Esophagus muscularis mucosa (tissue), 4 donors: ENCODE measurements around the gene IKZF3. TPM values are rescaled to one million over a fixed set of nuclear protein-coding genes. Genes with fewer than 3 reads are reported as not detected.

Source experiments
- DNase-seq: peaks from one replicate; pipeline ENCODE4 v3.0.0-alpha.2; 2017; ENCODE audit errors: extremely low spot score
- H3K27ac ChIP-seq, 4 donors: fragments of 200-600 bp; sonication (generic); replicated peaks in 1 of 4; 1 replicate in 3 of 4; 2 replicates in 1 of 4; pipeline ENCODE4 v1.5.1; 2016 to 2019; ENCODE audit warnings: mild to moderate bottlenecking in 1 of 4
- H3K27me3 ChIP-seq, 4 donors: fragments of 200-600 bp; sonication (generic); one replicate each; pipeline versions ENCODE4 v1.5.1 to v1.6.0; 2016 to 2019
- H3K36me3 ChIP-seq, 4 donors: fragments of 200-600 bp; sonication (generic); one replicate each; pipeline ENCODE4 v1.5.1; 2016 to 2019
- H3K4me1 ChIP-seq, 4 donors: fragments of 200-600 bp; sonication (generic); one replicate each; pipeline ENCODE4 v1.5.1; 2016 to 2019
- H3K4me3 ChIP-seq, 4 donors: fragments of 200-600 bp; sonication (generic); 1 replicate in 2 of 4; 2 replicates in 2 of 4; pipeline ENCODE4 v1.5.1; 2016 to 2019; ENCODE audit warnings: mild to moderate bottlenecking in 4 of 4, moderate library complexity in 1 of 4
- H3K9me3 ChIP-seq, 4 donors: fragments of 200-600 bp; sonication (generic); 1 replicate in 3 of 4; 2 replicates in 1 of 4; pipeline ENCODE4 v1.5.1; 2016 to 2019
- EP300 ChIP-seq: sonication (generic); formaldehyde crosslinking; IDR thresholded peaks from one replicate; pipeline ENCODE4 v1.6.1; 2017; ENCODE audit warnings: antibody characterized with exemption
- POLR2A ChIP-seq: fragments of 450-650 bp; IDR thresholded peaks from one replicate; pipeline ENCODE4 v1.6.1; 2017; ENCODE audit warnings: antibody characterized with exemption, moderate library complexity, mild to moderate bottlenecking, low read depth
- POLR2AphosphoS5 ChIP-seq, 2 donors: sonication (generic); formaldehyde crosslinking; IDR thresholded peaks; one replicate each; pipeline ENCODE4 v1.6.1; 2017; ENCODE audit warnings: antibody characterized with exemption in 2 of 2
- WGBS: methylation state at CpG from one replicate; pipeline ENCODE4 v1.1.5; 2018; 5-methylcytosine and 5-hydroxymethylcytosine counted together
- intact Hi-C: fragments of 100-400 bp; cut with DNase I; formaldehyde crosslinking; loops from one replicate; pipeline ENCODE4 v1.15.1; 2023
- total RNA-seq, 4 donors: library from RNA; depleted of rRNA; stranded (reverse); fragments of >200 nt; gene quantifications; one replicate each; pipeline versions ENCODE4 v1.1.0 to v1.2.1, GENCODE V29; 2016
- TF ChIP-seq, protein P1 (sequence below), 3 experiments: fragments of 200-600 bp in 2 of 3; fragments of 450-650 bp in 1 of 3; sonication (generic) in 2 of 3; IDR thresholded peaks; one replicate each; pipeline ENCODE4 v1.5.1; 2017 to 2019; ENCODE audit warnings: antibody characterized with exemption in 3 of 3, mild to moderate bottlenecking in 2 of 3, moderate library complexity in 1 of 3

IKZF3 gene
- total RNA-seq, 4 donors from 2014 or later, result 0.83 to 3.8 (median 1.3) TPM

DNA sequence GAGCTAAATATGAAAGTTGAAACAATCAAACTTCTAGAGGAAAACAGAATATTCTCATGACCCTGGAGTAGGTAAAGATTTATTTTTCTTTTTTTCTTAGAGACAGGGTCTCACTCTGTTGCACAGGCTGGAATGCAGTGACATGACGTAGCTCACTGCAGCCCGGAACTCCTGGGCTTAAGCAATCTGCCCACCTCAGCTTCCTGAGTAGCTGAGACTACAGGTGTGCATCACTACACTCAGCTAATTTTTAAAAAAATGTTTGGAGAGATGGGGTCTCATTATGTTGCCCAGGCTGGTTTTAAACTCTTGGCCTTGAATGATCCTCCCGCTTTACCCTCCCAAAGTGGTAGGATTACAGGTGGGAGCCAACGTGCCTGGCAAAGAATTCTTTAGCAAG, 15.5 kb downstream of the IKZF3 start:
- Histone ChIP-seq H3K27ac (no peak overlapping the region), H3K9me3 (no peaks in the 10 kb centered on the region), H3K4me1 (no peaks in the 10 kb centered on the region), H3K4me3 (no peak overlapping the region), H3K27me3 (peaks cover 0 to 69% (median 0%) of the 10 kb centered on the region in 4 donors), H3K36me3 (no peaks in the 10 kb centered on the region)
- intact Hi-C loops, result no loop called here
- 47% methylated on average over 4 of the region's 4 CpGs for WGBS
- DNase-seq, result no peak
- no peak for TF ChIP-seq POLR2AphosphoS5 (IDR thresholded peaks at IDR 0.05)
- no peak for TF ChIP-seq EP300
- TF ChIP-seq, protein P1, sequence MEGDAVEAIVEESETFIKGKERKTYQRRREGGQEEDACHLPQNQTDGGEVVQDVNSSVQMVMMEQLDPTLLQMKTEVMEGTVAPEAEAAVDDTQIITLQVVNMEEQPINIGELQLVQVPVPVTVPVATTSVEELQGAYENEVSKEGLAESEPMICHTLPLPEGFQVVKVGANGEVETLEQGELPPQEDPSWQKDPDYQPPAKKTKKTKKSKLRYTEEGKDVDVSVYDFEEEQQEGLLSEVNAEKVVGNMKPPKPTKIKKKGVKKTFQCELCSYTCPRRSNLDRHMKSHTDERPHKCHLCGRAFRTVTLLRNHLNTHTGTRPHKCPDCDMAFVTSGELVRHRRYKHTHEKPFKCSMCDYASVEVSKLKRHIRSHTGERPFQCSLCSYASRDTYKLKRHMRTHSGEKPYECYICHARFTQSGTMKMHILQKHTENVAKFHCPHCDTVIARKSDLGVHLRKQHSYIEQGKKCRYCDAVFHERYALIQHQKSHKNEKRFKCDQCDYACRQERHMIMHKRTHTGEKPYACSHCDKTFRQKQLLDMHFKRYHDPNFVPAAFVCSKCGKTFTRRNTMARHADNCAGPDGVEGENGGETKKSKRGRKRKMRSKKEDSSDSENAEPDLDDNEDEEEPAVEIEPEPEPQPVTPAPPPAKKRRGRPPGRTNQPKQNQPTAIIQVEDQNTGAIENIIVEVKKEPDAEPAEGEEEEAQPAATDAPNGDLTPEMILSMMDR (IDR thresholded peaks at IDR 0.05), result no peak
- TF ChIP-seq POLR2A, result no peak

DNA sequence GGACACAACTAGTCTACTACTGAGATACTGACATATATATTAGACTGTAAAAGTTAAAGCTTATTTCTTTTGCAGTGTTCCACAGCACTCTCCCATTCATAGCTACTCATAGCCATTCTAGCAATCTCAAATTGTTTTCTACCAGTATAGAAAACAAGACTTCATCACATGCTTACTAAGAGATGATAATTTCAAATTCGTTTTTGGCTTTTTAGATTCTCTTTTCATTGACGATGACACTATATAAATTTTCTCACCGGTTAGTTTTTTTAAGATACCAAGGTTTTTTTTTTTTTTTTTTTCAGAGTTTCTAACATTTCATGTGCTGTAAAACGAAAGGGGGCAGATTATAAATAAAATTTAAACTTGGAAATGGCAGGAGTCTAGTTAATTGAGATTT, 17.9 kb downstream of the IKZF3 start:
- Histone ChIP-seq H3K4me3 (no peak overlapping the region), H3K27me3 (peaks cover 0 to 76% (median 0%) of the 10 kb centered on the region in 4 donors), H3K27ac (no peak overlapping the region), H3K4me1 (no peaks in the 10 kb centered on the region), H3K9me3 (no peaks in the 10 kb centered on the region), H3K36me3 (no peaks in the 10 kb centered on the region)
- intact Hi-C loops, result no loop called here
- TF ChIP-seq POLR2AphosphoS5 (IDR thresholded peaks at IDR 0.05) (no peak), EP300 (no peak), POLR2A (no peak)
- TF ChIP-seq, protein P1 (IDR thresholded peaks at IDR 0.05), result no peak
- 70% methylated on average over 4 of the region's 4 CpGs for WGBS
- no peak for DNase-seq

DNA sequence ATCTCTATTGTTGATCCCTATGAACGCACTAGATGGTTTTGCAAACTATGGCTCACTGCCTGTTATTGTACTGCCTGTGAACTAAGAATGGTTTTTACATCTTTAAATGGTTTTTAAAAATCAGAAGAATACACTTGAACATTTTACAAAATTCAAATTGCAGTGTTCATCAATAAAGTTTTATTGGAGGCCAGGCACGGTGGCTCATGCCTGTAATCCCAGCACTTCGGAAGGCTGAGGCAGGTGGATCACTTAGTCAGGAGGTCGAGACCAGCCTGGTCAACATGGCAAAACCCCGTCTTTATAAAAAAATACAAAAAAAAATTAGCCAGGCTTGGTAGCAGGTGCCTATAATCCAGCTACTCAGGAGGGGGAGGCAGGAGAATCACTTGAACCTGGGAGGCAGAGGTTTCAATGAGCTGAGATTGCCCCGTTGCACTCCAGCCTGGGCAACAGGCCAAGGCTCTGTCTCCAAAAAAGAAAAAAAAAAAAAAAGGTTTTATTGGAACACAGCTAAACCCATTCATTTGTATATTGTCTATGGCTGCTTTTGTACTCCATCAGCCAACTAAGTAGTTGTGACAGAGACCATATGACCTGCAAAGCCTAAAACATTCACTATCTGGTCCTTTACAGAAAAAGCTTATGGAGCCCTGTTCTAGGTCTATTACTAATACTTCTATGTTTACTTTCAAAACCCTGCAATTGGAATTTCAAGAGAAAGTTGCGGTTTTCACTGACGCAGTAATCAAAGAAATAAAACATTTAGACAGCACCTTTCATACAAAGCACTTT, 18.9 kb downstream of the IKZF3 start:
- 67% methylated on average over 8 of the region's 8 CpGs for WGBS
- Histone ChIP-seq H3K36me3 (no peaks in the 10 kb centered on the region), H3K27me3 (peaks cover 0 to 83% (median 0%) of the 10 kb centered on the region in 4 donors), H3K27ac (no peak overlapping the region), H3K9me3 (no peaks in the 10 kb centered on the region), H3K4me3 (no peak overlapping the region), H3K4me1 (no peaks in the 10 kb centered on the region)
- TF ChIP-seq POLR2AphosphoS5 (IDR thresholded peaks at IDR 0.05) (no peak), POLR2A (no peak), EP300 (no peak)
- TF ChIP-seq, protein P1 (IDR thresholded peaks at IDR 0.05), result no peak
- no peak for DNase-seq
- intact Hi-C loops, result no loop called here

DNA sequence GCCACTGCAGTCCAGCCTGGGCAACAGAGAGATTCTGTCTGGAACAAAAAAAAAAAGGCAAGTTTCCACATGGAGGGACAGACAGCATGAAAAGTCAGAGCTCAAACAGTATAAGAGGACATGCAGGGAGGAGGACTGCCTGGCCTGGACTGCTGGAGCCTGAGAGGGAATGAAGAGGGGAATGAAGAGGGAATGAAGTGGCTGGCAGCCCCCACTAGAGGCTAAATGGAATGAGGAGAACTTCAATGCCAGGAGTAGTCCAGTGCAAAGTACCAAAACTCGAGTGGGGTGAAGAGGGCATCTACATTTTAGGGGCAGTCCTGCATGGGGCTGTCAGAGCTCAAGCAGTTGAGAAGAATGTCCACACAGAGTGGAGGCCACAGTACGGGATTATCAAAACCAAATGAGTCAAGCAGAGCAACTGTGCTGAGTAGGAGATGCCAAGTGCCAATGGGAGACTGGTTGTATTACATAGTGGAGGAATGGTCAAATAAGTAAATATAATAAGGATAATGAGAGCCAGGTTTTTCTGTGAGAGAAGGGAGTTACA, 22.9 kb downstream of the IKZF3 start:
- no peak for DNase-seq
- H3K27me3 ChIP-seq, result peaks cover 0 to 53% (median 0%) of the 10 kb centered on the region in 4 donors
- no peak overlapping the region for H3K4me3 ChIP-seq
- no peaks in the 10 kb centered on the region for H3K4me1 ChIP-seq
- peaks cover 0 to 24% (median 17%) of the 10 kb centered on the region in 4 donors for H3K9me3 ChIP-seq
- 81% methylated on average over 2 of the region's 2 CpGs for WGBS
- H3K27ac ChIP-seq, result no peak overlapping the region
- no peaks in the 10 kb centered on the region for H3K36me3 ChIP-seq
- intact Hi-C loops, result no loop called here
- TF ChIP-seq EP300 (no peak), POLR2A (no peak), POLR2AphosphoS5 (IDR thresholded peaks at IDR 0.05) (no peak)
- TF ChIP-seq, protein P1 (IDR thresholded peaks at IDR 0.05), result no peak
